NCI-H82 (cell line): ENCODE measurements around the gene SLC26A5.
"Not testable (repeated sequence)": the region's sequence is repeated elsewhere in the genome, so short reads cannot be mapped to it uniquely, and the experiment has no call there.

Experiments
- DNase-seq: peaks from one replicate; lab custom pipeline; 2025; lab: John Stamatoyannopoulos, UW

Gene SLC26A5, protein sequence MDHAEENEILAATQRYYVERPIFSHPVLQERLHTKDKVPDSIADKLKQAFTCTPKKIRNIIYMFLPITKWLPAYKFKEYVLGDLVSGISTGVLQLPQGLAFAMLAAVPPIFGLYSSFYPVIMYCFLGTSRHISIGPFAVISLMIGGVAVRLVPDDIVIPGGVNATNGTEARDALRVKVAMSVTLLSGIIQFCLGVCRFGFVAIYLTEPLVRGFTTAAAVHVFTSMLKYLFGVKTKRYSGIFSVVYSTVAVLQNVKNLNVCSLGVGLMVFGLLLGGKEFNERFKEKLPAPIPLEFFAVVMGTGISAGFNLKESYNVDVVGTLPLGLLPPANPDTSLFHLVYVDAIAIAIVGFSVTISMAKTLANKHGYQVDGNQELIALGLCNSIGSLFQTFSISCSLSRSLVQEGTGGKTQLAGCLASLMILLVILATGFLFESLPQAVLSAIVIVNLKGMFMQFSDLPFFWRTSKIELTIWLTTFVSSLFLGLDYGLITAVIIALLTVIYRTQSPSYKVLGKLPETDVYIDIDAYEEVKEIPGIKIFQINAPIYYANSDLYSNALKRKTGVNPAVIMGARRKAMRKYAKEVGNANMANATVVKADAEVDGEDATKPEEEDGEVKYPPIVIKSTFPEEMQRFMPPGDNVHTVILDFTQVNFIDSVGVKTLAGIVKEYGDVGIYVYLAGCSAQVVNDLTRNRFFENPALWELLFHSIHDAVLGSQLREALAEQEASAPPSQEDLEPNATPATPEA

DNA sequence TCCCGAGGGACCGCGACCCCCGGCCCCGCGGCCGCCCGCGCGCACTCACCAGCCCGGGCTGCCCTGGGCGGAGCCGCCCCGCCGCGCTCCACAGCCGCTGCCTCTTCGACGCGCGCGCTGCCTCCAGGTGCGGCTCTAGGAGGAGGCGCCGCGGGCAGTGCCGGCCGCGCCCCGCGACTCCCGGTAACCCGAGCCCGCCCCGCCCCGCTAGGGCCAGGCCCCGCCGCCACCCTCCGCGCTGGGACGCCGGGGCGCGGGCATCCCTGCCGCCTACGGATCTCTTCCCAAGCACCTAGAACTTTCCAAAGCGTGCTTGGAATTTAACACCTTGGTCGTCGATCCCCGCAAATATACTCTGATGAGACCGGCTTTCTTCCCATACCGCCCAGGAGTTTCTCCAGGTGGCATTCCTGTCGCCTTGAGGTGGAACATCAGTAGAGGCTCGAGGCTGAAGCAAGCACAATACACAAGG, at the start of gene SLC26A5:
TSS of gene SLC26A5 (minus strand) at position 159 of the 472 bp plus-strand sequence. CDS start 24,693 bp downstream, outside the sequence.
- DNase-seq, result peak; percentile 43

DNA sequence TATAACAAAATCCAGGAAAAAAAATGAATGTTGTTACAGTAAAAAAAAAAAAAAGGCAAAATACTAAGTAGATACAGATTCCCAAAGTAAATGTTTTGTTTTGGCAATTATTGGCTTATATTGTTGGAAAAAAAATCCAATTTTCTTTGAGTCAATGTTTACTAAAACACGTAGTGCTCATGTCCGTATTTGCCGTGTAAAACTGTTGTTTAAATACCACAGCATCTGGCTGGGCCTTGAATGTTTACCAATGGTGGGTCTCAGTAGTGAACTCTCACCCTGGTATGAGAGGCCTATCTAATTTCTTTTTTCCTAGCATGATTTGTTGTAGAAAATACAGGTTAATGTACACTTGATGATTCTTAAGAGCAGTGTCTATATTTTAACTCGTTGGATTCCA, 41.4 kb upstream of the SLC26A5 start:
- no peak for DNase-seq

DNA sequence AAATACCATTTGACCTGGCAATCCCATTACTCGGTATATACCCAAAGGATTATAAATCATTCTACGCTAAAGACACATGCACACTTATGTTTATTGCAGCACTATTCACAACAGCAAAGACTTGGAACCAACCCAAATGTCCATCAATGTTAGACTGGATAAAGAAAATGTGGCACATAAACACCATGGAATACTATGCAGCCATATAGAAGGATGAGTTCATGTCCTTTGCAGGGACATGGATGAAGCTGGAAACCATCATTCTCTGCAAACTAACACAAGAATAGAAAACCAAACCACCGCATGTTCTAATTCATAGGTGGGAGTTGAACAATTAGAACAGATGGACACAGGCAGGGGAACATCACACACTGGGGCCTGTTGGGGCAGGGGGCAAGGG, 40.9 kb upstream of the SLC26A5 start:
- not testable (repeated sequence) for DNase-seq

DNA sequence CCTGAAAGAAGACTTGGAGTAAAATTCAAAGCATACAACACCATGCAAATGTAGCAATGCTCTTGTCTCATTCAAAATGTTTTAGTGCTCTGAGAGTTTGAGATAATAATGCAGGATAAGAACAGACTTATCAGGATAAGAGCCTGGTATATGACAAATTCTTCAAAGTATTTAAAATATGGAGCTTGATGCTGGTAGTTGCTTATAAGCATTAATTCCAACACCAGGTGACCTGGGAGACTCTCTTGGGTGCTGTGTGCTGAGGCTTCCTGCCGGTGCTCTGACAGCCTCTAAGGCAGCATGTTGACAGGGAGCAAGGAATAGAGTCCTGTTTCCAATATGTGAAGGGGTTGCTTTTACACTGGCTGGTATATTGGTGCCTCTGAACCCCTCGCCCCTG, 34.8 kb upstream of the SLC26A5 start:
- DNase-seq, result no peak

DNA sequence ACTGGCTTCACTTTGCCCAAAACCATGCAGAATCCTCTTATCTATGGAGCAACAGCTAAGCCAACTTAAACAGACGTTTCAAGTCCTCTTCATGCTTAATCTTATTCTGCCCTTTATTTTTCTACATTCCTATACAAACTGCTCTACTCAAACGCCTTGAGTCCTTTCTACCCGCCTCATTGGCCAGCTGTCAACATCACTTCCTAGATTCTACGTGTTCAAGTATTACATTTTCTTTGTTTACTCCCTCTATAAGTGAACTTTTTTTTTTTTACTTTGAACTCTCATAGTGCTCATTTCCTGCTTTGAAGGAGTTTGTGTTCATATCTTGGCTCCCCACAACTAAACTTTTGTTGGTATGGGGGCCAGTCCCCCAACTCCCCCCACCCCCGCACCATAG, 28.9 kb upstream of the SLC26A5 start:
- DNase-seq, result no peak

DNA sequence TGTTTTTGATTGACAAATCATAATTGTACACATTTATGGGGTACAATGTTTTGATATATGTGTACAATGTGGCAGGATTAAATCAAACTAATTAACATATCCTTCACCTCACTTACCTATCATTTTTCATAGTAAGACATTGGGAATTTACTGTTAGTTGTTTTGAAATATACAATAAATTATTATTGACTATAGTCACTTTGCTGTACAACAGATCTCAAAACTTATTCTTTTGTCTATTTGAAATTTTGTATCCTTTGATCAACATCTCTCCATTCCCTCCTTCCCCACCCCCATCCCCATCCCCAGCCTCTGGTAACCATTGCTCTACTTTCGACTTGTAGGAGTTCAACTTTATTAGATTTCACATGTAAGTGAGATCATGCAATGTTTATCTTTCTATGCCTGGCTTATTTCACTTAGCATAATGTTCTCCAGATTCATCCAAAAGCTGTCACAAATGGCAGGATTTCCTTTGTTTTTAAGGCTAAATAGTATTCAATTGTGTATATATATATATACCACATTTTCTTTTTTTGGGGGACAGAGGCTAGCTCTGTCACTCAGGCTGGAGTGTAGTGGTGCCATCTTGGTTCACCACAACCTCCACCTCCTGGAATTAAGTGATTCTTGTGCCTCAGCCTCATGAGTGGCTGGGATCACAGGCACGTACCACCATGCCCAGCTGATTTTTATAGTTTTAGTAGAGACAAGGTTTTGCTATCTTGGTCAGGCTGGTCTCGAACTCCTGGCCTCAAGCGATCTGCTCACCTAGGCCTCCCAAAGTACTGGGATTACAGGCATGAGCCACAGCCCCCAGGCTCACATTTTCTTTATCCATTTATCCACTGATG, 23.3 kb upstream of the SLC26A5 start:
- no peak for DNase-seq

DNA sequence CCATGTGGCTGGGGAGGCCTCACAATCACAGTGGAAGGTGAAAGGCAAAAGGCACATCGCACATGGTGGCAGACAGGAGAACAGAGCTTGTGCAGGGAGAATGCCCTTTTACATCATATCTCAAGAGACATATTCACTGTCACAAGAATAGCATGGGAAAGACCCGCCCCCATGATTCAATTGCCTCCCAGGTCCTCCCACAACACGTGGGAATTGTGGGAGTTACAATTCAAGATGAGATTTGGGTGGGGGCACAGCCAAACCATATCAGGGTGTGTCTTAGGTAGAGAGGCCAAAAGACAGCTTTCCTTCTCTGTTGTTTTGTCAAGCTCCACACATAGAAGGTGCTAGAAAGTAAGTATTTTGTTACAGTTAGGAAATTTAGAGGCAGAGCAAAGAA, 20.8 kb upstream of the SLC26A5 start:
- no peak for DNase-seq

DNA sequence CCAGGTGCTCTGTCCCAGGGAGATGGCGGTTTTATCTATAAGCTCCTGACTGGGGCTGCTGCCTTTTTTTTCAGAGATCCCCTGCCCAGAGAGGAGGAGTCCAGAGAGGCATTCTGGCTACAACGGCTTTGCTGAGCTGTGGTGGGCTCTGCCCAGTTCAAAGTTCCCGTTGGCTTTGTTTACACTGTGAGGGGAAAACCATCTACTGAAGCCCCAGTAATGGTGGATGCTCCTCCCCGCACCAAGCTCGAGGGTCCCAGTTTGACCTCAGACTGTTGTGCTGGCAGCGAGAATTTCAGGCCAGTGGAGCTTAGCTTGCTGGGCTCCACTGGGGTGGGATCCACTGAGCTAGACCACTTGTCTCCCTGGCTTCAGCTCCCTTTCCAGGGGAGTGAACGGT, 16.4 kb upstream of the SLC26A5 start:
- no peak for DNase-seq

DNA sequence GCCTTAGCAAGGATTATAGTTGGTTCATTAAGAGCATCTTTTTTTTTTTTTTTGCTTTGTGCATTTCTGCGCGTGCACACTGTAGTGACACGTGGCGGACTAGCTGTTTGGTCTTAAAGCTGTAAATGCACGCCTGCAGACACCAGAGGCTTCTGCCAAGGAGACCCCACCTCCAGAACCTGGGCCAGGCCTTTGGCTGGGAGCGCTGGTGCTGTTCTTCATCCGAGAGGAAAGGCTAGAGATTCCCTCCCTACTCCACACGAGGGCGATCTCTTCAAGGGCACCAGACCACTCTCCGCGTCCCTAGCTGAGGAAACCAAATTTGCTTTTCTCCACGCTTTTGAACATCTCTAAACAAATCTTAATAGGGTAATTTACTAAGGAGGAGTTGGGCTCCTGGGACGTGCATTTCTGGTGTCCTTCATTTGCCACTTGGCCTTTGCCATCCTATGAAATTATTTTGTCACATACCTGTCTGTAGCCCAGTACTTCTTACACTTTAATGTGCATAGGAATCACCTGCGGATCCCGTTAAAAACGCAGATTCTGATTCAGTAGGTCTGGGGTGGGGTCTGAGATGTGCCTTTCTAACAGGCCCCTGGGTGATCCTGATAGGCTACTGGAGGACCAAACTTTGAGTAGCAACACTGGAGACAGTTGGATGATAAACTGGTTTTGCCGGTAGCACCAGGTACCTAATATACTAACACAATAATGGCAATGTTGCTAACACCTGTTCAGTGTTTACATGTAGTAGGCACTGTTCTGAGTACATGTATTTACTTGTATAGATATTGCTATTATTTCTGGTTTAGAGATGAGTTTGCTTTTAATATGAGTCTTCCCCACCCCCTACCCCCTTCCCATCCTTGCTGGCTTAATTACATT, 1.3 kb upstream of the SLC26A5 start:
- DNase-seq, result peak; percentile 84

DNA sequence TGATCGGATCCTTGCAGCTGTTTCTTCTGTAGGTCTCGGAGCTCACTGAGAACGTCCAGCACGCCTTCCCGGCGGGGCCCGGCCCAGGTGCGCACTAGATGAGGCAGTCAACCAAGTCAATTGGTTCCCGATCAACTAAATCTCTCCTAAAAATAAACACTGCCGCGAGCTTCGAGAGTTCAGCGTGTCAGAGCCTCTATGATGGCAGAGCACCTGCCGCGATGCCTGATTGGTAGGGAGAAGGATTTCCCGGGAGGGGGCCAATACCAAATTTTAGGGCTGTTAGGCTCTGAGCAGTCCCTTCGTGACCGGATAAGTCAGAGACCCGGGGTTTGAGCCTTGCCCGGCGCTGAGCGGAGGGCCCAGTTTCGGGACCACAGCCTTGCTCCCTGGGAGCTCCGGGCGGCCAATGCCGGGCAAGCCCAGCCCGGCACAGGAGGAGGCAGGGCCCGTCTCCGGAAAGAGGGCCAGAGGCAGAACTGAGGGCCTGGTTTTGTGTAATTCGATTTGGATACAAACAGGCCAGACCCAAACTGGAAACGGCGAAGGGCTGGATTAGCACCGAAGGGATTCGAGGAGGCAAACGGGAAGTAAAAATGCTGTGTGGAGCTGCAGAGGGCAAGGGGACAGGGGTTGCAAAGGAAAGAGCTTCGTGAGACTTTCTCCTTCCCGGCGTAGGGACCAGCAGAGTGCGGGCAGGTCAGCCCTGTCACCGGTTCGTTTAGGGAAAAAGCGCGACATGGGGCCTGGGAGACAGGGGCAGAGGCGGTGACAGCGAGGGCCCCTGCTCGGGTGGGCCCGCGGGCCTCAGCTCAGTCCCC, 569 bp downstream of the SLC26A5 start:
- DNase-seq, result peak; percentile 35

DNA sequence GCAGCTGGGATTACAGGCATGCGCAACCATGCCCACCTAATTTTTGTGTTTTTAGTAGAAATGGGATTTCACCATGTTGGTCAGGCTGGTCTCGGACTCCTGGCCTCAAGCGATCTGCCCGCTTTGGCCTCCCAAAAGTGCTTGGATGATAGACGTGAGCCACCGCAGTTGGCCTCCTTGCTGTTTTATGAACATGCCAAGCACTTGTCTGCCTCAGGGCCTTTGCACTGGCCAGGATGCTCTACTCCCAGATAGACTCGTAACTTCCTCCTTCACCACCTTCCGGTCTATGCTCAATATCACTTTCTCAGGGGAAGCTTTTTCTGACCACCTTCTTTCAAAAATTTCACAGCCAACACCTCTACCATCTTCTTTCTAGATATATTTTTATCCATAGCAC, 6.3 kb downstream of the SLC26A5 start:
- DNase-seq, result no peak

DNA sequence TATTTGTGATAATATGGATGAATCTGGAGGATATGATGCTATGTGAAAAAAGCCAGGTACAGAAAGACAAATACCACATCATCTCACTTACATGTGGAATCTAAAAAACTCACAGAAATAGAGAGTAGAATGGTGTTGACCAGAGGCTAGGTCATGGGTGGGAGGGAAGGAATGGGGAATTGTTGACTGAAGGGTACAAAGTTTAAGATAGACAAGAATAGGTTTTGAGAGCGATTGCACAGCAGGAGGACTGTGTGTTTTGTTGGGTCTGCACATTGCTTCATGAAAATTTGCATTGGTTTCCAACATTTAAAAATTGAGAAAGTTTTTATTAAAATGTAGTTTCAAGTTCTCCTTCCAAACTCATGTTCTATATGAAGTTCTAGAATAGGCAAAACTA, 8.4 kb downstream of the SLC26A5 start:
- DNase-seq, result no peak

DNA sequence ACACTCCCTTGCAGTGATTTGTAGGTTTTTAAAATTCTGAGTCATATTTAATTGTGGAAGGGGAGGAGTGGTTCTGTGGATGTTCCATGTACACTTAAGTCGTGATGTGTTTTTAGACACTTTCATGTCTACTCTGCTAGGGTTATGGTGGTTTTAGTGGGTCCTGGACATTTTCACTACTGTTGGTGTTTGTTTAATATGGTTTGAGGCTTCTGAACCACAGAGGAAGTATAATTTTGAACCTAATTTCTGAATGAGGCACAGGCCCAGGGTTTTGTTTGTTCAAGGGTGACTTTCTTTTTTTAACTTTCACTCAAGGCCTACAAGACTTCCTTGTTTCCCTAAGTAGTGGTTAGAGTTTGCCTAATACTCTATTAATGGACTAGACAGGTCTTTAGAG, 13.3 kb downstream of the SLC26A5 start:
- no peak for DNase-seq

DNA sequence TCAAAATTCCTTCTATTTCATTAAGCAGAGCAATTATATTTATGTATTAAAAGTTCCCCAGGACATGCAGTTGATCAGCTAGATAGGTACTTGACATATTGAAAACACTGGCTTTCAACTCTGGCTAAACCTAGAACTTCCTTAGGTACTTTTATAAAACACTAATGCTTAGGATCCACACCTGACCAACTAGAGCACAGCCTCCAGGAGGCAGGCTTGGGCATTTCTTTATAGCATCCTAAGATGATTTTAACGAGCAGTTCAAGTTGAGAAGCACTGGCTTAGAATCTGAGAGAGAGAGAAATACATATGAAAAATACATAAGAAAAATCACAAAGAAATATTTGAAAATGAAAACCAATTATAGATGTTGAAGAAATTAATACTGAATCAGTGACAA, 20.8 kb downstream of the SLC26A5 start:
- DNase-seq, result no peak

DNA sequence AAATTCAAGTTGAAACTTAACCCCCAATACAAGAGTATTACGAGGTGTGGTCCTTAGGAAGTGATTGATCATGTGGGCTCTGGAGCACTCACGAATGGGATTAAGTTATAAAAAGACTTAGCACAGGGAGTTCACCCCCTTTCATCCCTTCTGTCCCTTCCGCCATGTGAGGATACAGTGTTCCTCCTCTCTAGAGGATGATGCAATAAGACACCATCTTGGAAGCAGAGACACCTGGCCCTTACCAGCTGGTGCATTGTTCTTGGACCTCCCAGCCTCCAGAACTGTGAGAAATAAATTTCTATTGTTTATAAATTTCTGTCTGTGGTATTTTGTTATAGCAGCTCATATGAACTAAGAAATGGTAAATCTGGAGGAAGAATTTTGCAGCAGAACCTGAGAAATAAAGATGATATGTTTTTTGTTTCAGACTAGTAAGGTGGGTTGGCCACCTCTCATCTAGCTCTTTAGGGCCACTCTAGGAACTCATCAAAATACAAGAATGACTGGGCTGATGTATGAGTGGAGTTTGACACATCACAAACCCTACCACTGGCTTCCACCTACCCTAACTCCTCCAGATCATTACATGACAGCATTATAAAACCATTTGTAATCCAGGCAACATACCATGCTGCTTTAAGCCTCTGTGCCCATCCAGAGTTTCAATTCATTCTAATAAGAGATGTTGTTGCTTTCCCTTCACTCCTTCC, 22.4 kb downstream of the SLC26A5 start:
- peak; percentile 65 for DNase-seq

DNA sequence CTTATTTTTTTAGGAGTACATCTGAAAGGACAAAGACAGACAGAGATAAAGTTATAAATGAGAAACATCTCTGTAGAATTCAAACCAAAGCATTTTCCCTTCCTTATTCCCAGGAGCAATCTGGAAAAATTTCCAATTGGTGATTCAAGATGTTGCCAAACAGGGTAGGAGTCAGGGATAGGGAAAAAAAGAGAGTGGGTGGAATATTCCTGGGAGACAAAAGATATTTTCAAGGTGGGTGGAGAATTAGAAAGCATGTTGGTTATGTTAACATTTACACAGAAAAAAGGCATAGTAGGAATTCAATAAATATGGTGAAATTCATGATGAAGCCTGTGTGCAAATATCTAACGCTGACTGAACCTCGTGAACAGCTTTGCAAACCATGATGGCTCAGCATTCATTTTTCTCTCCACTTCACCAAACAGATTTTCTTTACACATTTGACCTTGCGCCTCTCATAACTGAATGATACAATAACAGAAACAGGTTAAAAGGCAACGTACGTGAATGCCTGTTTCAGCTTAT, 25.1 kb downstream of the SLC26A5 start:
- no peak for DNase-seq

DNA sequence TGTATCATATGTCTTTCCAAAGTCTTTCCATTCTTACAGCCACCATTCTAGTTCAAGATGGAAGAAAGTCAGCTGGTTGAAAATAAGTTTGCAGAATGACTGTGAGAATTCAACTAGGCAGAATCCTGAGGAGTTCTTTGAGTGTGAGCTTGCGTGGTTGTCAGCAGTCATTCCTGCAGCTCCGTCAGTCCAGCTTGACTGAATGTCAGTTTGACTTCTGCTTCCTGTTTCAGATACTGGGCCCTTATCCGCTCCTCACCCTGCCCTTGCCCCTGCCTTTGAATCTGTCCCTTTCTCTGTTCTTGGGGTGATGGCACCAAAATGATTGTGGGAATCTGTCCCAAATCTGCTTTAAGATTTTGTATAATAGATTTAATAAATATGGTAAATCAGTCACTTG, 27.8 kb downstream of the SLC26A5 start:
- no peak for DNase-seq

DNA sequence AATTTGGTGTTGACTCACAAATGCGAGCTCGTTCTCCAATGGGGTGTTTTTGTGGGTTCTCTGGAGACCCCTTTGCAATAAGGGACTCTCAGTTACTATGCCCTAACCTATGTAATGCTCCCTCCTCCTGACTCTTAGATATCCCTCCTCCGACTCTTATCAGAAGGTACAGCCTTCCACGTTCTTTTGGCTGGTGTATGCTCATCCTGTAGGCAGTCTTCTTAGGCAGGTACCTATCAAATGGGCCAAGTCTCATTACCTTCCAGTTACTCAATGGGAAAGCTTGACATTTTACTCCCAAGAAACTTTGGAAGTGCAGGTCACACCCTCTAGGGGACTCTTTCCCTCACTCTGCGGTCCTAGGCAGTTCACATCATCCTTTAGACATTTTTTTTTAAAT, 32.6 kb downstream of the SLC26A5 start:
- DNase-seq, result no peak

DNA sequence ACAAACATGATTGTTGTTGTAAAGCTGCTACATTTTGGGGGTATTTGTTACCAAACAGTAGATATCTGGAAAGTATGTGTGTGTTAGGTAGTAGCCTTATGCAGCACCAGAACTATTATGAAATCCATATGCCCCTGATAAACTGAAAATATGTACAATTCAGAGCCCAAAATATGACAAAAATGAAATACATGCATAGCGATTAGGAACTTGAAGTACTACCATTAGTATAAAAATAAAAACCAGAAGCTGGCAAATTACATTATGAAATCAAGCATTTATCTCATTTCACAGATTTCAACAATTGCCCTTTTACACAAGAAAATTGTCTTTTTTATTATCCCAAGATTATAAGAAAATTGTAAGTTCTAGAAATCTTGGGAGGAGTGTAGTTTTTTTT, 33.9 kb downstream of the SLC26A5 start:
- DNase-seq, result no peak
